H1 (cell line): ENCODE data around the gene SCFD1. TPM values are rescaled to one million over a fixed set of nuclear protein-coding genes. Genes with fewer than 3 reads are reported as not detected.

Experiments
- GTF2F1 ChIP-seq: IDR thresholded peaks from 2 replicates; pipeline ENCODE4 v1.6.1; 2012; ENCODE audit warnings: low read depth, low read length, improper control_type of control experiment, borderline replicate concordance
- SP2 ChIP-seq: IDR thresholded peaks from 2 replicates; pipeline ENCODE4 v1.6.1; 2012; ENCODE audit warnings: mild to moderate bottlenecking, low read length, inconsistent platforms
- polyA plus RNA-seq, 7 experiments: library from polyadenylated mRNA; depleted of rRNA in 3 of 7; stranded (reverse) in 5 of 7; unstranded in 2 of 7; fragments of >200 nt in 5 of 7; fragments of 200-250 nt in 2 of 7; gene quantifications; 1 replicate in 5 of 7; 2 replicates in 1 of 7; 4 replicates in 1 of 7; pipeline versions ENCODE4 v1.2.1 to v1.2.3, GENCODE V29; 2011 to 2013; ENCODE audit warnings: missing spikeins in 2 of 7, mixed read lengths in 2 of 7
- total RNA-seq: library from RNA; stranded (reverse); fragmentation: NEBNext Ultra II Directional; extraction: Animal tissue kit (Norgen Biotek cat#: 25700); gene quantifications from 2 replicates; pipeline ENCODE4 v1.2.1, GENCODE V29; 2021

SCFD1 gene
- total and polyA plus RNA-seq, 2 of the 8 experiments (the other 6 are each of a cell fraction or from before 2014, with no cell fraction given), result 32.8 to 64.5 TPM

- TF ChIP-seq GTF2F1 (no peak), SP2 (no peak)
Measured at GRCh38 chr14:30658645-30659044, 36.5 kb downstream of the SCFD1 start (continued).
